A549 (cell line): ENCODE data around the gene IQCE. TPM values are rescaled to one million over a fixed set of nuclear protein-coding genes. Genes with fewer than 3 reads are reported as not detected.
"Not testable (repeated sequence)": the region's sequence is repeated elsewhere in the genome, so short reads cannot be mapped to it uniquely, and the experiment has no call there.

Experiments
- ATAC-seq, 2 experiments: fragments of 200-7000 bp in 1 of 2; fragments of >200 bp in 1 of 2; cut with Nextera tagmentation in 1 of 2; cut with Tn5 transposase in 1 of 2; 3 replicates each; pipeline versions ENCODE4 v1.8.0 to v1.9.1; 2018 to 2020; ENCODE audit warnings: mild to moderate bottlenecking in 1 of 2, moderate library complexity in 1 of 2
- CTCF ChIA-PET: fragments of 300-600 bp; sonication (Branson Sonifier 250); formaldehyde crosslinking; extraction: SDS; loops from one replicate; lab custom pipeline; 2021; ENCODE audit warnings: antibody characterized with exemption, inconsistent platforms; lab: Yijun Ruan, JAX
- POLR2A ChIA-PET: fragments of 350-600 bp; formaldehyde crosslinking; extraction: SDS; loops from one replicate; lab custom pipeline; 2021; ENCODE audit warnings: antibody characterized with exemption, inconsistent platforms; lab: Yijun Ruan, JAX
- DNase-seq, 2 experiments: peaks; one replicate each; pipeline versions ENCODE4 v3.0.0 to v3.0.0-alpha.2; 2011 to 2016; ENCODE audit warnings: low read depth in 1 of 2, low spot score in 1 of 2
- FAIRE-seq: peaks from 2 replicates; lab custom pipeline; 2011; peaks lifted over from hg19 to GRCh38; lab: Jason Lieb, UNC
- H3K27ac ChIP-seq, 2 experiments: fragments of >200 bp; sonication (Bioruptor Twin); formaldehyde crosslinking; 3 replicates each; pipeline ENCODE4 v1.5.1; 2016 to 2017
- H3K4me1 ChIP-seq: fragments of >200 bp; sonication (Bioruptor Twin); formaldehyde crosslinking; 3 replicates; pipeline ENCODE4 v1.6.1; 2016
- H3K4me2 ChIP-seq: fragments of >200 bp; sonication (Bioruptor Twin); formaldehyde crosslinking; 3 replicates; pipeline ENCODE4 v1.6.1; 2016
- H3K4me3 ChIP-seq: fragments of >200 bp; sonication (Bioruptor Twin); formaldehyde crosslinking; 3 replicates; pipeline ENCODE4 v1.5.1; 2016
- H3K9me3 ChIP-seq: fragments of >200 bp; sonication (Bioruptor Twin); formaldehyde crosslinking; 3 replicates; pipeline ENCODE4 v1.6.1; 2016
- CBX2 ChIP-seq: fragments of 200-600 bp; sonication (generic); IDR thresholded peaks from 2 replicates; pipeline ENCODE4 v1.6.1; 2016; ENCODE audit warnings: low read depth, mild to moderate bottlenecking, borderline replicate concordance
- CBX8 ChIP-seq: fragments of 200-600 bp; sonication (generic); IDR thresholded peaks from 2 replicates; pipeline ENCODE4 v1.6.1; 2016
- CTCF ChIP-seq: fragments of >200 bp; sonication (Bioruptor Twin); formaldehyde crosslinking; IDR thresholded peaks from 3 replicates; pipeline ENCODE4 v1.5.1; 2016
- EHMT2 ChIP-seq: fragments of 200-600 bp; sonication (generic); IDR thresholded peaks from 2 replicates; pipeline ENCODE4 v1.6.1; 2016; ENCODE audit warnings: antibody characterized with exemption, low read depth, mild to moderate bottlenecking, moderate library complexity
- FOSB ChIP-seq: fragments of 250-450 bp; sonication (Bioruptor Pico); IDR thresholded peaks from 2 replicates; pipeline ENCODE4 v1.5.0; 2020; ENCODE audit warnings: mild to moderate bottlenecking, moderate library complexity
- HOXA7 ChIP-seq: fragments of 250-450 bp; sonication (Bioruptor Pico); IDR thresholded peaks from 2 replicates; pipeline ENCODE4 v1.5.0; 2020; ENCODE audit warnings: mild to moderate bottlenecking, moderate library complexity
- HOXB13 ChIP-seq: fragments of 250-450 bp; sonication (Bioruptor Pico); IDR thresholded peaks from 2 replicates; pipeline ENCODE4 v1.5.0; 2020; ENCODE audit warnings: low read depth, mild to moderate bottlenecking, moderate library complexity
- KDM1A ChIP-seq: fragments of 200-600 bp; sonication (generic); IDR thresholded peaks from 2 replicates; pipeline ENCODE4 v1.6.1; 2016; ENCODE audit warnings: low read depth, mild to moderate bottlenecking
- MYC ChIP-seq: IDR thresholded peaks from 2 replicates; pipeline ENCODE4 v1.6.1; 2012; ENCODE audit warnings: mild to moderate bottlenecking, inconsistent platforms, low read length, improper control_type of control experiment, borderline replicate concordance
- NPAS2 ChIP-seq: fragments of 250-450 bp; sonication (Bioruptor Pico); IDR thresholded peaks from 2 replicates; pipeline ENCODE4 v1.8.0; 2022; ENCODE audit warnings: mild to moderate bottlenecking, moderate library complexity, borderline replicate concordance
- PHF8 ChIP-seq: fragments of 200-600 bp; sonication (generic); IDR thresholded peaks from 2 replicates; pipeline ENCODE4 v1.6.1; 2016; ENCODE audit warnings: low read depth, mild to moderate bottlenecking, antibody characterized with exemption, moderate library complexity, borderline replicate concordance
- POLR2AphosphoS2 ChIP-seq: conservative IDR thresholded peaks from 2 replicates; pipeline ENCODE4 v1.6.1; 2012; ENCODE audit warnings: low read length, improper control_type of control experiment, inconsistent platforms
- RAD21 ChIP-seq, 2 experiments: fragments of >200 bp in 1 of 2; sonication (Bioruptor Twin) in 1 of 2; formaldehyde crosslinking in 1 of 2; IDR thresholded peaks in 1 of 2; conservative IDR thresholded peaks in 1 of 2; 2 replicates in 1 of 2; 3 replicates in 1 of 2; pipeline ENCODE4 v1.6.1; 2012 to 2018; ENCODE audit warnings: inconsistent platforms in 1 of 2
- REST ChIP-seq: fragments of 200-600 bp; sonication (generic); IDR thresholded peaks from 2 replicates; pipeline ENCODE4 v1.6.1; 2016; ENCODE audit warnings: antibody characterized with exemption, mild to moderate bottlenecking, moderate library complexity
- SREBF2 ChIP-seq: fragments of 450-650 bp; IDR thresholded peaks from 2 replicates; pipeline ENCODE4 v1.6.1; 2014; ENCODE audit warnings: mild to moderate bottlenecking, moderate library complexity
- TFCP2L1 ChIP-seq: fragments of 250-450 bp; sonication (Bioruptor Pico); IDR thresholded peaks from 2 replicates; pipeline ENCODE4 v1.5.0; 2021; ENCODE audit warnings: mild to moderate bottlenecking
- ZC3H11A ChIP-seq: fragments of 450-650 bp; IDR thresholded peaks from 2 replicates; pipeline ENCODE4 v1.6.1; 2014; ENCODE audit warnings: antibody characterized with exemption, mild to moderate bottlenecking
- ZFP36 ChIP-seq: fragments of 450-650 bp; IDR thresholded peaks from 2 replicates; pipeline ENCODE4 v1.6.1; 2014; ENCODE audit warnings: borderline replicate concordance; ENCODE audit not compliant: partially characterized antibody
- ZNF302 ChIP-seq: fragments of 250-450 bp; sonication (Bioruptor Pico); IDR thresholded peaks from 2 replicates; pipeline ENCODE4 v1.9.0; 2021; ENCODE audit warnings: inconsistent platforms, mild to moderate bottlenecking, moderate library complexity
- WGBS: methylation state at CpG from one replicate; pipeline ENCODE4 v1.1.6; 2017; ENCODE audit errors: missing lambda C conversion rate; 5-methylcytosine and 5-hydroxymethylcytosine counted together
- polyA plus RNA-seq, 4 experiments: library from polyadenylated mRNA; depleted of rRNA in 3 of 4; stranded (reverse); fragments of >200 nt; fragmentation: RNase III in 1 of 4; extraction: RNeasy Plus Mini Kit Qiagen cat#74134 plus additional on column Dnase treatment in 1 of 4; gene quantifications; 2 replicates in 3 of 4; 3 replicates in 1 of 4; pipeline ENCODE4 v1.2.3, GENCODE V29; 2011 to 2017
- TF ChIP-seq, protein P1 (sequence below): fragments of >200 bp; sonication (Bioruptor Twin); formaldehyde crosslinking; IDR thresholded peaks from 3 replicates; pipeline ENCODE4 v1.6.1; 2016

The IQCE gene
- polyA plus RNA-seq, 2 of the 4 experiments (the other 2 are of a cell fraction) = 10.6 to 13.0 TPM

DNA sequence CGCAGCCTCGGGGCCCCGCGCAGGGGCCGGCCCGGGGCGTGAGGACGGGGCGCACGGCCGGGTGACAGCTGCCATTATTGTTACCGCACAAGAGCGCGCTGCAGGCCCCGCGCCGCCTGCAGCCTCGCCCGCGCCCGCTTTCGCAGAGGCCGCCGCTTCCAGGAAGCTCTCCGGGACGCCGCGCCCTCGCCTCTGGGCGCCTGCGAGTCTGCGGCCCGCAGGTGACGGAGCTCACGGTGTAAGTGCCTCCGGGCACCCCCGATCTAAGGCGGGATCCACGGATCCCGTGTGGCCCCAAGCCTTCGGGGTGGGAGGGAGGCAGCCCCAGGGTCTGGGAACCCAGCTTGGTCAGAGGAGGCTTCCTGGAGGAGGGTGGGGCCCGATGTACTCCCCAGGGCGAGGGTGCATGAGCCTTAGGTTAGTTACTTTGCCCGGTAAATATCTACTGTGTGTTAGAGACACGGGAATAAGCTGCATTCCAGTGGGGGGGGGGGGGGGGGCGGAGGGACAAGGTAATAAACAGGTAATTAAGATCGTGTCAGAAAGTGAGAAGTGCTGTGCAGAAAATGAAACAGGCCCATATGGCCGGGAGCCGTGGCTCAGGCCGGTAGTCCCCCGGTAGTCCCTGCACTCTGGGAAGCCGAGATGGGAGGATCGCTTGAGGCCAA, 638 bp downstream of the IQCE start:
- no peak for FAIRE-seq
- no peak for DNase-seq
- POLR2A ChIA-PET = interaction anchor here (1.6 kb wide), 1 partner anchor 13 kb away, joined by 5 read pairs; no protein-coding TSS in a partner anchor
- TF ChIP-seq CBX8 (no peak), ZFP36 (peak; percentile 98), POLR2AphosphoS2 (no peak), KDM1A (peak; percentile 43; the same call in 1 of the 2 replicates), HOXB13 (CRISPR knock-in tag) (no peak), REST (no peak), RAD21 (conservative IDR thresholded peaks at IDR 0.05 in 1 of 2, IDR thresholded peaks at IDR 0.05 in 1 of 2) (0 out of 5 replicates have a peak, but pooled peaks of 1 of the 2 experiments have one; percentile 8), PHF8 (peak; percentile 22; the same call in 1 of the 2 replicates), MYC (no peak)
- no peaks in the 10 kb centered on the region for H3K9me3 ChIP-seq
- CTCF ChIA-PET = interaction anchor here (0.7 to 2.6 kb wide), 8 partner anchors 8 to 109 kb away, joined by 3 to 13 read pairs (median 4); no protein-coding TSS in a partner anchor
- peak overlapping the region; percentile 90 to 92 for H3K27ac ChIP-seq
- ATAC-seq = peak in 1 of 2 experiments; percentile 27; a peak in 4 of 6 replicates
- peaks cover 15% of the 10 kb centered on the region; the same call in 2 of the 3 replicates for H3K4me1 ChIP-seq
- 30% methylated on average over 7 of the region's 53 CpGs for WGBS
- H3K4me2 ChIP-seq = peak overlapping the region; percentile 73
- H3K4me3 ChIP-seq = peak overlapping the region; percentile 97

GRCh38 chr7:2563955-2564354, 5.2 kb downstream of the IQCE start:
- H3K4me2 ChIP-seq, H3K4me3 ChIP-seq, ATAC-seq, FAIRE-seq, DNase-seq, POLR2A ChIA-PET, H3K4me1 ChIP-seq, H3K9me3 ChIP-seq, H3K27ac ChIP-seq: not testable (repeated sequence)
- CTCF ChIA-PET = interaction anchor here (0.9 to 1.5 kb wide), 4 partner anchors 38 to 146 kb away, joined by 3 to 6 read pairs (median 4); no protein-coding TSS in a partner anchor
- WGBS = 92% methylated on average over 3 of the region's 3 CpGs

DNA sequence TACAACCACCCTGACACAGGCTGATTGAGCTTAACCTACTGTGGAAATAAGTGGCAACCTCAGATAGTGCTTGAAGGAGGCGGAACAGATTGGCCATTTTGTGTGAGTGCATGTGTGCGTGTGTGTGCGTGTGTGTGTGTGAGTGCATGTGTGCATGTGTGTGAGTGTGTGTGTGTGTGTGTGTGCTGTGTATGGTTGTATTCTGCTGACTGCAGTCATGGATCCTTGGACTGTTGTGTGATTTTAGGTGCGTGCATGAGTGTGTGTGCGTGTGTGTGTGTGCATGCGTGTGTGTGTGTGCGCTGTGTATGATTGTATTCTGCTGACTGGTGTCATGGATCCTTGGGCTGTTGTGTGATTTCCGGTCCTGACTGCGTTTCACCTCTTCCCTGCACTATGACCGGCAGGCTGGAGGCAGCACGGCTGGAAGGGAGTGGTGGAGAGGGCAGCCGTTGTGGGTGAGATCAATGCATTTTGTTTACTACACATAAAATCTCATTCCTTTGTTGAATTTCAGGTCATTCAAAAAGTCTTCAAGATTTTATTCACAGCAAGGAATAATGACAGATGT, 6.3 kb downstream of the IQCE start:
- FAIRE-seq (no peak), ATAC-seq (no peak), DNase-seq (no peak)
- no peak overlapping the region for H3K27ac ChIP-seq
- H3K9me3 ChIP-seq = no peaks in the 10 kb centered on the region
- H3K4me1 ChIP-seq = peaks cover 3% of the 10 kb centered on the region; the same call in 1 of the 3 replicates
- ChIA-PET CTCF (no interaction called here), POLR2A (no interaction called here)
- TF ChIP-seq CBX2 (no peak), NPAS2 (CRISPR knock-in tag) (no peak)
- no peak overlapping the region for H3K4me3 ChIP-seq
- WGBS = 91% methylated on average over 12 of the region's 12 CpGs
- no peak overlapping the region for H3K4me2 ChIP-seq

- no peak overlapping the region for H3K4me2 ChIP-seq
- ChIA-PET CTCF (interaction anchor here (1.4 to 2.6 kb wide), 6 partner anchors 10 to 115 kb away, joined by 7 to 14 read pairs (median 8); no protein-coding TSS in a partner anchor), POLR2A (no interaction called here)
- no peak overlapping the region for H3K27ac ChIP-seq
- DNase-seq (no peak), FAIRE-seq (no peak), ATAC-seq (no peak)
- H3K9me3 ChIP-seq = no peaks in the 10 kb centered on the region
- H3K4me3 ChIP-seq = no peak overlapping the region
- H3K4me1 ChIP-seq = peaks cover under 1% of the 10 kb centered on the region
- WGBS = 70% methylated on average over 8 of the region's 8 CpGs
- TF ChIP-seq TFCP2L1 (CRISPR knock-in tag) (no peak), FOSB (CRISPR knock-in tag) (no peak), POLR2AphosphoS2 (no peak), KDM1A (no peak), ZC3H11A (no peak), ZNF302 (CRISPR knock-in tag) (no peak), HOXA7 (CRISPR knock-in tag) (no peak), SREBF2 (no peak), EHMT2 (no peak), CTCF (no peak)
- TF ChIP-seq, protein P1, sequence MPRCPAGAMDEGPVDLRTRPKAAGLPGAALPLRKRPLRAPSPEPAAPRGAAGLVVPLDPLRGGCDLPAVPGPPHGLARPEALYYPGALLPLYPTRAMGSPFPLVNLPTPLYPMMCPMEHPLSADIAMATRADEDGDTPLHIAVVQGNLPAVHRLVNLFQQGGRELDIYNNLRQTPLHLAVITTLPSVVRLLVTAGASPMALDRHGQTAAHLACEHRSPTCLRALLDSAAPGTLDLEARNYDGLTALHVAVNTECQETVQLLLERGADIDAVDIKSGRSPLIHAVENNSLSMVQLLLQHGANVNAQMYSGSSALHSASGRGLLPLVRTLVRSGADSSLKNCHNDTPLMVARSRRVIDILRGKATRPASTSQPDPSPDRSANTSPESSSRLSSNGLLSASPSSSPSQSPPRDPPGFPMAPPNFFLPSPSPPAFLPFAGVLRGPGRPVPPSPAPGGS = no peak
Measured at GRCh38 chr7:2566348-2566889, 7.6 kb downstream of the IQCE start.
